GM12865 (cell line): ENCODE data around the gene DHX57.

Experiments used
- DNase-seq: peaks from one replicate; pipeline ENCODE4 v3.0.0; 2010; ENCODE audit warnings: low read depth
- H3K4me3 ChIP-seq: 2 replicates; pipeline ENCODE4 v1.5.1; 2011; ENCODE audit warnings: mild to moderate bottlenecking, low read depth, low read length, control low read depth
- TF ChIP-seq, protein P1 (sequence below): IDR thresholded peaks from 2 replicates; pipeline ENCODE4 v1.5.1; 2011; ENCODE audit warnings: low read length, control low read depth, low read depth, inconsistent platforms; ENCODE audit not compliant: insufficient read depth; ENCODE audit errors: missing control alignments

Gene DHX57

DNA sequence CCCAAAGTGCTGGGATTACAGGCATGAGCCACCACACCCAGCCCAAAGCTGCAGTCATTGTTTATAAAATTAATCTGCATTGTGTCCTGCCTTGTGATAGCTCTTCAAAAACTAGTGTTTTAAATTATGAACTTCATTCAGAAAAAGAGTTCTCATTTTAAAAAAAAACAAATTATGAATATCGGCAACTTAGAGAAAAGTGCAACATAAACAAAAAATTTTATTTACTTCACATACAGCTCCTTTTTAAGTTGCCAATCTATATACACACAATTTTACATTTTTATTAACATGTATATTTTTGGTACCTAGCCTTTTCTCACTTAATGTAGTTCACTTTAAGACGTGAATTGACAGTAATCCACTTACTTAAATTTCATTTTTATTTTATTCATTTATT lies 50.8 kb downstream of the DHX57 start:
- H3K4me3 ChIP-seq = no peak overlapping the region
- DNase-seq = no peak
- TF ChIP-seq, protein P1, sequence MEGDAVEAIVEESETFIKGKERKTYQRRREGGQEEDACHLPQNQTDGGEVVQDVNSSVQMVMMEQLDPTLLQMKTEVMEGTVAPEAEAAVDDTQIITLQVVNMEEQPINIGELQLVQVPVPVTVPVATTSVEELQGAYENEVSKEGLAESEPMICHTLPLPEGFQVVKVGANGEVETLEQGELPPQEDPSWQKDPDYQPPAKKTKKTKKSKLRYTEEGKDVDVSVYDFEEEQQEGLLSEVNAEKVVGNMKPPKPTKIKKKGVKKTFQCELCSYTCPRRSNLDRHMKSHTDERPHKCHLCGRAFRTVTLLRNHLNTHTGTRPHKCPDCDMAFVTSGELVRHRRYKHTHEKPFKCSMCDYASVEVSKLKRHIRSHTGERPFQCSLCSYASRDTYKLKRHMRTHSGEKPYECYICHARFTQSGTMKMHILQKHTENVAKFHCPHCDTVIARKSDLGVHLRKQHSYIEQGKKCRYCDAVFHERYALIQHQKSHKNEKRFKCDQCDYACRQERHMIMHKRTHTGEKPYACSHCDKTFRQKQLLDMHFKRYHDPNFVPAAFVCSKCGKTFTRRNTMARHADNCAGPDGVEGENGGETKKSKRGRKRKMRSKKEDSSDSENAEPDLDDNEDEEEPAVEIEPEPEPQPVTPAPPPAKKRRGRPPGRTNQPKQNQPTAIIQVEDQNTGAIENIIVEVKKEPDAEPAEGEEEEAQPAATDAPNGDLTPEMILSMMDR = no peak

DNA sequence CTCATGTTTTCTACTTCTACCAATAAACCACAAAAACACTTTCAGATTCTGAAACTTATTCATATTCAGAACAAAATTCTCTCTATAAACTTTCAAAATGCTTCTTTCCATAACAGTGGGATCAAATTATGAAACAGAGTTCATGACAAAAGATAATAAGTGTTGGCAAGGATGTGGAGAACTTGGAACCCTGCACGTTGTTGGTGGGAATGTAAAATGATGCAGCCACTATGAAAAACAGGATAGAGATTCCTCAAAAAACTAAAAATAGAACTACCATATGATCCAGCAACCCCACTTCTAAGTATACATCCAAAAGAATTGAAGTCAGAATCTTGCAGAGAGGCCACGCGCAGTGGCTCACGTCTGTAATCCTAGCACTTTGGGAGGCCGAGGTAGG lies 52.3 kb downstream of the DHX57 start:
- TF ChIP-seq, protein P1 = no peak
- DNase-seq = no peak
- H3K4me3 ChIP-seq = no peak overlapping the region

DNA sequence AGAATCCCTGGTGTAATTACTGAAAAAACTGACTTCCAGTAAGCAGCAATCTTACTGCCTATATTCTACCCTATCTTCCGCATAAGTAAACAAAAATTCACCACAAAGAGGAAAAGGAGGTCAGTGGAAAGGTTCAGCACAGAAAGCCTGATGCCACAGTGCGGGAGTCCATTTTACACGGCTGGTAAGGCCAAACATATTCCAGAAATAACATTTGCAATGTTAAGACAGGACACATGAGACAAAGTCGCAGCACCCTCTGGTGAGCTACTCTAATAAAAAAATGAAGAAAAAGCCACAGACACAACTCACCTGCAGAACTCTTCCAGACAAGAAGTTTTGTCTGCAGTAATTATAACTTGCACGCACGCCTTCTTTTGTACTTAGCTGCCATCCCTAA lies 57.2 kb downstream of the DHX57 start:
- DNase-seq = no peak
- TF ChIP-seq, protein P1 = no peak
- H3K4me3 ChIP-seq = no peak overlapping the region

DNA sequence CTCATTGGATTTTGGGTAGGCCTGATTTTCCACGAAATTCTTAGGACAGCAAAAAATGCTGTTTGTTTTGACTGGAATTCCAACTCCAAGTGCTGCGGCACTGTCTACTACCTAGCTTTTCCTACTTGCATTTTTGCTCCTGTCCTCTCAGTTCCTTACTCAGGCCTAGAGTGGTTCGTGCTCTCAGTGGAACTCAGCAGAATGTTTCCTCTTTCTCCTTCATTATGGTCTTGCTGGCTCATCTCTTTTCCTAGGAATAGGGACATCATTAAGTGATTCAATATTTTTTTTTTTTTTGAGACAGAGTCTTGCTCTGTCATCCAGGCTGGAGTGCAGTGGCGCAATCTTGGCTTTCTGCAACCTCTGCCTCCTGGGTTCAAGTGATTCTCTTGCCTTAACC lies 59.8 kb downstream of the DHX57 start:
- DNase-seq = no peak
- H3K4me3 ChIP-seq = no peak overlapping the region
- TF ChIP-seq, protein P1 = no peak

DNA sequence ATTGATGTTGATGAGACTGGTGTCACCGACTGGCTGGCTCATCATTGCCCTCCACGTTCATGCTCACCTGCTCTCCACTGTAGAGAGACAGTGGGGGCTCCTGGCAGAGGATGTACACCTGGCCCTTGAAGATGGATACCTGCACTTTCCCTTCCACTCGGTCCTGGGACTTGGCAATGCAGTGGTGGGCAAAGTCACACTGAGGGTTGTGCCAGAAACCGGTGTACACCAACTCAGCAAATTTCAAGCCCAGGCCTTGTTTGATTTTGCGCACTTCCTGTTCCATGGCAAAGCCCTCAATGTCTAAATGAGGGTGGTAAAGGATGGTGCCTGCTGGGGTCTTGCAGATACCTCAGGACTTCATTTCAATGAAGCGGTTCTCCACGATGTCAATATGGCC lies 65.2 kb downstream of the DHX57 start:
- no peak overlapping the region for H3K4me3 ChIP-seq
- DNase-seq = no peak
- TF ChIP-seq, protein P1 = no peak

DNA sequence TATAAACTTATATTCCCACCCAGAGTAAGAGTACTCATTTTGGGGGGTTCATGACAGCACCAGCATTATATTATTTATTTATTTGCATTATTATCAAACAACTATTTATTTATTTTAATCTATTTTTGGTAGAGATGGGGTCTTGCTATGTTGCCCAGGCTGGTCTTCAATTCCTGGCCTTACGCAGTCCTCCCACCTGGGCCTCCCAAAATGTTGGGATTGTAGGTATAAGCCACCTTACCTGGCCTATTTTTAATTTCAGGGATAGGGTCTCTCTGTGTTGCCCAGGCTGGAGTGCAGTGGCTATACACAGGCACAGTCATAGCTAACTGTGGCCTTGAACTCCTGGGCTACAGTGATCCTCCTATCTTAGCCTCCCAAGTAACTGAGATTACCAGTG lies 67.1 kb downstream of the DHX57 start:
- TF ChIP-seq, protein P1 = no peak

DNA sequence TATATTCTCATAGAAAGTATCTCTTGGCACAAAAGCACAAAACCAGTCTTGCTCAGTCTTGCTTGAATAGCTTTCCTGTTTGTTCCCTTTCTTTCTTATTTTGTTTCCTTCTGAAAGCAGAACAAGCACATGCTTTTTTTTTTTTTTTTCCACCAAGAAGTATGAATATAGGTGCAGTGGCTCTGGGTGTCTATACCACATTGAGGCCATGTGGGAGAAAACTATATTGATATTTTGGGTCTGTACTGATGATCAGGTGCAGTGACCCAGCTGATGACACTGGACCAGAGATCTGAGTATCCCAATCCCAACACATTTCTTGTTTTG lies 69.0 kb downstream of the DHX57 start:
- TF ChIP-seq, protein P1 = no peak
- no peak for DNase-seq
- H3K4me3 ChIP-seq = no peak overlapping the region

More for the DNA sequence above, 67.1 kb downstream of the DHX57 start:
- no peak for DNase-seq
- H3K4me3 ChIP-seq = no peak overlapping the region
